Neural crest cell (in vitro differentiated cells): ENCODE measurements around the gene LCN1. TPM values are rescaled to one million over a fixed set of nuclear protein-coding genes. Genes with fewer than 3 reads are reported as not detected.
"Not testable (repeated sequence)": the region's sequence is repeated elsewhere in the genome, so short reads cannot be mapped to it uniquely, and the experiment has no call there.

Experiments
- DNase-seq: peaks from one replicate; pipeline ENCODE4 v3.0.0; 2021; ENCODE audit warnings: low read depth, mixed read lengths, low spot score
- H3K27ac Mint-ChIP-seq: one replicate; pipeline ENCODE4 v1.8.0; 2021; ENCODE audit warnings: mild to moderate bottlenecking, mixed read lengths; ENCODE audit not compliant: unreplicated experiment
- H3K27me3 Mint-ChIP-seq: 2 replicates; pipeline ENCODE4 v1.8.0; 2021; ENCODE audit warnings: low read depth, mild to moderate bottlenecking, mixed read lengths
- H3K36me3 Mint-ChIP-seq: 2 replicates; pipeline ENCODE4 v1.8.0; 2021; ENCODE audit warnings: low read depth, mild to moderate bottlenecking, mixed read lengths
- H3K4me1 Mint-ChIP-seq: 2 replicates; pipeline ENCODE4 v1.8.0; 2021; ENCODE audit warnings: mixed read lengths
- H3K4me3 Mint-ChIP-seq: one replicate; pipeline ENCODE4 v1.8.0; 2021; ENCODE audit warnings: mild to moderate bottlenecking, mixed read lengths
- H3K9me3 Mint-ChIP-seq: 2 replicates; pipeline ENCODE4 v1.8.0; 2021; ENCODE audit warnings: mixed read lengths
- total RNA-seq: library from RNA; stranded (reverse); gene quantifications from 2 replicates; pipeline ENCODE4 v1.2.1, GENCODE V29; 2021
- TF ChIP-seq, protein P1 (sequence below): fragments of 200-600 bp; sonication (generic); conservative IDR thresholded peaks from 2 replicates; pipeline ENCODE4 v1.5.0; 2021; ENCODE audit warnings: antibody characterized with exemption, mild to moderate bottlenecking

LCN1 gene
- total RNA-seq, 1 donor from 2014 or later, result not detected

DNA sequence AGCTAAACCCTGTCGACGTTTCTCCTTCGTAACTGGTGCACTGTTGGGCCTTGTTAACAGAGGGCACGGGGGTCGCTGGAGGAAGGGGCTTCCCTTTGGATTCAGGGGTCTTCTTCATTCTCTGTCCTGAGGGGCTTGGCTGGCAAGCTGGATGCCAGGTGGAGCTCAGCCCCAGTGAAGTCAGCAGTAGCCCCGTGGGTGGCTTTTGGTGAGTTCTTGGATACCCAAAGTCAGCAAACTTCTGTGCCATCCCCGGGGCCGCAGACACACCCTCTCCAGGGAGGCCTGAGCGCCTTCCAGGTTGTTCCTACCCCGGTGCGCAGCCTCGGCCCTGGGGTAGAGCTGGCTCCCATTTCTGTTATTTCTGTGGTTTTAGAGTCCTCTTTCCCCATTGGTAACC lies 12.4 kb downstream of the LCN1 start:
- TF ChIP-seq, protein P1, sequence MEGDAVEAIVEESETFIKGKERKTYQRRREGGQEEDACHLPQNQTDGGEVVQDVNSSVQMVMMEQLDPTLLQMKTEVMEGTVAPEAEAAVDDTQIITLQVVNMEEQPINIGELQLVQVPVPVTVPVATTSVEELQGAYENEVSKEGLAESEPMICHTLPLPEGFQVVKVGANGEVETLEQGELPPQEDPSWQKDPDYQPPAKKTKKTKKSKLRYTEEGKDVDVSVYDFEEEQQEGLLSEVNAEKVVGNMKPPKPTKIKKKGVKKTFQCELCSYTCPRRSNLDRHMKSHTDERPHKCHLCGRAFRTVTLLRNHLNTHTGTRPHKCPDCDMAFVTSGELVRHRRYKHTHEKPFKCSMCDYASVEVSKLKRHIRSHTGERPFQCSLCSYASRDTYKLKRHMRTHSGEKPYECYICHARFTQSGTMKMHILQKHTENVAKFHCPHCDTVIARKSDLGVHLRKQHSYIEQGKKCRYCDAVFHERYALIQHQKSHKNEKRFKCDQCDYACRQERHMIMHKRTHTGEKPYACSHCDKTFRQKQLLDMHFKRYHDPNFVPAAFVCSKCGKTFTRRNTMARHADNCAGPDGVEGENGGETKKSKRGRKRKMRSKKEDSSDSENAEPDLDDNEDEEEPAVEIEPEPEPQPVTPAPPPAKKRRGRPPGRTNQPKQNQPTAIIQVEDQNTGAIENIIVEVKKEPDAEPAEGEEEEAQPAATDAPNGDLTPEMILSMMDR, result no peak

DNA sequence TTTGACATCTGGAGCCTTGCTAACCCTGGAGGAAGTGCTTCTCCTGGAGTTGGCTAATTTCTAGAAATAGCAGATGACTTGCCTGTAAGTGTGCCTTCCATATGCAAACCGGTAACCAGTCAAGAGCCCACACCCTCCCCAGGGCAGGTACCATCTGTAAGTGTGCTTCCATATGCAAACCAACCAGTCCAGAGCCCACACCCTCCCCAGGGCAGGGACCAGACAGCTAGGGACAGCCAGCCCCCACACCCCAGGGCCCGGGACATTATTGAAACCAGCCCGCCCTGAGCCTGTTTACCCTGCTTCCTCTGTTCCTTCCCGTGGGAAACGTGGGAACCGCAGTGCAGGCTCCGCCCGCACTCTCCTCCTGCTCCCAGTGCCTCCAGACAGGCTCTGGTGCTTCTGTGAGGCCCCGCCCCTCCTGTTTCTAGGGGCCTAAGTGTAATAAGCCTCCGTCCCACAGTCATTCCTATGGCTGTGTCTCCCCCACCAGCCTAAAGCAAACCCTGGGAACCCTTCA lies 13.0 kb downstream of the LCN1 start:
- DNase-seq, H3K9me3 Mint-ChIP-seq, H3K27ac Mint-ChIP-seq, H3K4me3 Mint-ChIP-seq, H3K4me1 Mint-ChIP-seq, H3K36me3 Mint-ChIP-seq: not testable (repeated sequence)
- peaks cover 28% of the 10 kb centered on the region for H3K27me3 Mint-ChIP-seq

More for the DNA sequence above, 12.4 kb downstream of the LCN1 start:
- Mint-ChIP-seq H3K27ac (no peak overlapping the region), H3K27me3 (peaks cover 24% of the 10 kb centered on the region), H3K4me3 (no peak overlapping the region), H3K4me1 (peaks cover 4% of the 10 kb centered on the region), H3K9me3 (no peaks in the 10 kb centered on the region), H3K36me3 (no peaks in the 10 kb centered on the region)
- DNase-seq, result no peak

DNA sequence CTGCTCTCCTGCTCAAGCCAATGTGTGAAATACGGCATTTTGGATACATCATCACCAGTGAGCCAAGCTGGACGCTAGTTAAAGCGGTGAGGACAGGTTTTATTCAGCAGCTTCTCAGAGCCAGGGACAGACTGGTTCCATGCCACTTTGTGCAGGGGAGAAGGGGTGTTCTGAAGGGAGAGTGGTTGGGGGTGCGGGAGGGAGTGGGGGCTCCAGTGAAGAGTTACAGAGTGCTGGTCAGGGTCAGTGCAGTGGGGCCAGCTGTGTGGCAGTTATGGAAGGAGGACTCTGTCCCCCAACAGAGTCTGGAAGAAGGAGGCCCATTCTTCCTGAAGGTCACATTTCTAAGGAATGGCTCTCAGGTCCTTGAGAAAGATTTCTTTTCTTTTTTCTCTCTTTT lies 13.6 kb downstream of the LCN1 start:
- DNase-seq, H3K27ac Mint-ChIP-seq, H3K9me3 Mint-ChIP-seq, H3K4me1 Mint-ChIP-seq, H3K36me3 Mint-ChIP-seq, H3K4me3 Mint-ChIP-seq: not testable (repeated sequence)
- peaks cover 32% of the 10 kb centered on the region for H3K27me3 Mint-ChIP-seq

DNA sequence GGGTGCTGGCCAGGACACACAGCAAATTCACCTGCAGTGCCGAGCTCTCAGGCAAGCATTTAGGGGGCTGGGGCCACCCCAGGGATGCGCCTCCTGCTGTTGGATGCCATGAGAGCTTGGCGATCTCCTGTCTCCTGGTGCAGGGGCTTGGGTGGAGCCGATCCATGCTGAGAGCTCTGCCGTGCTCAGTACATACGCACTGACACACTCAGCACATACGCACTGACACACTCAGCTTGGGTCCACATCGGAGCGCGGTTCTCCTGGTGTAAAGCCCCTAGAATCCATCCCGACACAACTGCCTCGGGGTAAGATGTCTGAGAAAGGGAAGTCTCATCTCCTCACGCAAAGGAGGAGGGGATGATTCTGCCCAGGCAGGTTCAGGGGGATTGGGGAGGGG lies 14.4 kb downstream of the LCN1 start:
- not testable (repeated sequence) for H3K36me3 Mint-ChIP-seq, H3K4me3 Mint-ChIP-seq, H3K27ac Mint-ChIP-seq, DNase-seq, H3K9me3 Mint-ChIP-seq, H3K4me1 Mint-ChIP-seq
- H3K27me3 Mint-ChIP-seq, result peaks cover 39% of the 10 kb centered on the region

DNA sequence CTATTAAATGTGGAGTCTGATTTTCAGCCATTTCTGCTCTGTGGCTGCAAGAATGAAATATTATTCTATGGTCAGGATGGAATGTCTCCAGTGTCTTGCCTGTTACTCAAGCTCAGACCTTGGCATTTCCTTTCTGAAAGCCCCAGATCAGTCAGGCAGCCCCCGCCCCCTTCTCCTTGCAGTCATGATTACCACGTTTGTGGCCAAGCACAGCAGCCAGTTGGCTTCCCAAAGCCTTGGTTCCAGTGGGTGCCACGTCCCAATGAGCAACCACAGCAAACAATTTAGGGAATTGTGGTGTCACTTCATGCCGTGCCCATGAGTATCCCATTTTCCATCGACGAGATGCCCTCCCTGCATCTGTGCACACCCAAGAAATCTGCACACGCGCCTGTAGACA lies 15.0 kb downstream of the LCN1 start:
- Mint-ChIP-seq H3K27ac (no peak overlapping the region), H3K27me3 (peaks cover 45% of the 10 kb centered on the region), H3K9me3 (no peaks in the 10 kb centered on the region), H3K4me1 (no peaks in the 10 kb centered on the region), H3K36me3 (no peaks in the 10 kb centered on the region), H3K4me3 (no peak overlapping the region)
- DNase-seq, result no peak
- TF ChIP-seq, protein P1, result no peak

DNA sequence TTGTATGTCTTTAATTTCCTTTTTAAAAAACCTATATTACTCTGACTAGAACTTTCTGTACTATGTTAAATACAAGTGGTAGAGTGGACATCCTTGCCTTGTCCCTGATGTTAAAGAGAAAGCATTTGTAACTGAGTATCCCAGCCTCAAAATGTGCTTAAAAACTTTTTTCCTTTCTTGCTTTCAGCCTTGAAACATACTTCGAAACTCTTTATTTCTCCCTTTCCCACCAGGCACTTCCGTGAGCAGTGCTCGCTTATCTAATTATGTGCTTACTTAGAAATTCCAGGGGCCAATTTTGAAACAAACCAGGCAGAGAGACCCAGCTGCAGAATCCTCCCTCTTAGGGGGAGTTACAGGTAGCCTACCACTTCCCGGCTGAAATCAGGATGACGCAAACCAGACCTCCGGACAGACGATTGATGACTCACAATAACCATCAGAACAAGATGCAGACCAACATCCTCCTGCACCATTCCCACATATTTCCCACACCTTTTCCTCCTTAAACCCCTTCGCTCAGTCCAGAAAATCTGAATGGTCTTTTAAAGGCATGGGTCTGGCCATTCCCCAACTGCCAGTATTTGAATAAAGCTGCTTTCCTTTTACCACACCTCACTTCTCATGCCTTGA lies 22.1 kb downstream of the LCN1 start:
- H3K27ac Mint-ChIP-seq, H3K36me3 Mint-ChIP-seq, H3K4me3 Mint-ChIP-seq, H3K4me1 Mint-ChIP-seq, DNase-seq, H3K9me3 Mint-ChIP-seq: not testable (repeated sequence)
- H3K27me3 Mint-ChIP-seq, result peaks cover 50% of the 10 kb centered on the region

DNA sequence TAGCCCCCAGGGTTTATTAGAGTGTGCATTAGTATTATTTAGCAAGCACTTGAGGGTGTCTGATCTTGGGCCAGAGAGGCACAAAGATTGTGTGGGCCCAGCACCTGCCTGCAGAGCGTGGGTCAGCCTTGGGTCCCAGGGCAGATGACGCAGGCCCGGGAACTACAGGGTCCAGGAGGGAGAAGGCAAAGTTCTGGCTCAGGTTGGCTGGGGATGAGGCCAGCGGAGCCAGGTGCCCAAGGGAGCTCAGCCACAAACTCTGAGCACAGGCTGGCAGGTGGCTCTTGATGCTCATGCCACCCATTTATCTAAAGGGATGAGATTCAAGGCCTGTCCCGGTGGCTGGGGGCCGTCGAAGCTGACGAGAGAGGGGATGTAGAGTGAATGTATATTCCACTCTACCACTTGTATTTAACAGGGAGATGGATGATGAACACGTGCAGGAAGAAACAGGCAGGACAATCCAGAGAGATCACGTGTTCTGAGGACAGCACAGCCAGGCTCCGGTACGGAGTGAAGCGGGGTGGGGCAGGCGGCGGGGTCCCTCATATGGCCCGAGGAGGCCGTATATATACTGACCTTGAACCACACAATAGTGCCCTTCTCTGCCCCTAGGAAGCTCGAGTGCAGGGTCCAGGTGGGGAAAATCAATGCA lies 23.9 kb downstream of the LCN1 start:
- peaks cover 37% of the 10 kb centered on the region for H3K27me3 Mint-ChIP-seq

DNA sequence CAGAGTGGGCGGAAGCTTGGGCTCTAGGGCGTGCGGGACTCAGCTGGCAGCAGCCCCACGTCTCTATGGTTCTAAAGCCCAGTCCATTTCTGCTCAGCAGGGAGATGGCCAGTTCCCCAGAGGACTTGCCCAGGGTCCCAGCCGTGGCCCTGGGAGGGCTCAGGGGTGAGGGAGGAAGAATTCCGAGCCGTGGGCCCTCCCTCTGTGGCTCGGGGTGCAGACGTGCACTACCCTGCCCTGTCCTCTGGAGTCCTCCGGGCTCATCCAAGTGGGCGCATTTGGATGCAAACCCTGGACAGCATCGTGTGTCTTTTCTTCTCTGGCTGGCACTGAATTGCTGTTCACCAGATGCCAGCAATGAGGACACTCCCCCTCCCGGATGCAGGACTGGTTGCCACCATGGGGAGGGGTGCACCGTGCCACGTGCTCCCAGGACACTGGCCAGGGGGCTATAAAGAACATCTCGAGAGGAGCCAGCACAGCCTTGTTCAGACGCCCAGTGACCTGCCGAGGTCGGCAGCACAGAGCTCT lies 24.5 kb downstream of the LCN1 start, which contains the start of gene OBP2A:
Gene OBP2A, plus strand, starts transcription at position 481 of the 531 bp plus-strand sequence. CDS start 55 bp downstream, outside the sequence.
- not testable (repeated sequence) for H3K9me3 Mint-ChIP-seq, DNase-seq, H3K4me3 Mint-ChIP-seq, H3K36me3 Mint-ChIP-seq, H3K4me1 Mint-ChIP-seq
- peak within 1 kb of the TSS; percentile 31 for H3K27ac Mint-ChIP-seq
- H3K27me3 Mint-ChIP-seq, result peaks cover 32% of the 10 kb centered on the region

More for the DNA sequence above, 23.9 kb downstream of the LCN1 start:
- TF ChIP-seq, protein P1, result no peak
- no peak overlapping the region for H3K4me3 Mint-ChIP-seq
- H3K27ac Mint-ChIP-seq, result peak overlapping the region; percentile 31
- no peaks in the 10 kb centered on the region for H3K9me3 Mint-ChIP-seq
- H3K36me3 Mint-ChIP-seq, result no peaks in the 10 kb centered on the region
- H3K4me1 Mint-ChIP-seq, result no peaks in the 10 kb centered on the region
- DNase-seq, result no peak

DNA sequence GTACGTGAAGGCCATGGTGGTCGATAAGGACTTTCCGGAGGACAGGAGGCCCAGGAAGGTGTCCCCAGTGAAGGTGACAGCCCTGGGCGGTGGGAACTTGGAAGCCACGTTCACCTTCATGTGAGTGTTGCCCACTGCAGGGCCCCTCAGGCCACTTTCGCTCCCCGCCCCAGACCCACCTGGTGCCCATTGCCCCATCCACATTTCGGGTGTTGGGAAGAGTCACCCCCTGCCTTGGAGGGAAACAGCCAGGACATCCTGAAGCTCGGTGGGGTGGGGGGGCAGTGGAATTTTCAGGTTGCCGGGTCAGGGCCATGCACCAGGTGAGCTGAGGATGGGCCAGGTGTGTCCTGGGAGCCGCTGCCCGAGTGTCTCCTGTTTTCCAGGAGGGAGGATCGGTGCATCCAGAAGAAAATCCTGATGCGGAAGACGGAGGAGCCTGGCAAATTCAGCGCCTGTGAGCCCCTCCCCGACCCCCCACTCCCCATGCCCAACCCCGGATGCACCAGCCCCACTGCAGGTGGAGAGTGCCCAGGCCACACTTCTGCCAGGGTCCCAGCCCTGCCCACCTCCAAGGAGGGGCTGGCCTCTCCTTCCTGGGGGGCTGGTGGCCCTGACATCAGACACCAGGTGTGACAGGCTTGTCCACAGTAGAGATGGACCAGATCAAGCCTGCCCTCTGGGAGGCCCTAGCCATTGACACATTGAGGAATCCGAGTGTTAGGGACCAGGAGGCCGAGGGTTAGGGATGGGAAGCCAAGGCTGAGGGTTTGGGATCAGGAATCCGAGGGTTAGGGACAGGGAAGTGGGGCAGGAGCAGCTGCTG lies 25.8 kb downstream of the LCN1 start:
- H3K27ac Mint-ChIP-seq, H3K4me3 Mint-ChIP-seq: not testable (repeated sequence)

More for the DNA sequence above, 25.8 kb downstream of the LCN1 start:
- not testable (repeated sequence) for H3K9me3 Mint-ChIP-seq, H3K36me3 Mint-ChIP-seq, DNase-seq, H3K4me1 Mint-ChIP-seq
- peaks cover 20% of the 10 kb centered on the region for H3K27me3 Mint-ChIP-seq
